HG03060 (cell line): ENCODE results near the gene SOWAHB.

Experiments
- ATAC-seq: cut with Tn5 transposase; IDR thresholded peaks from one replicate; pipeline ENCODE4 v1.9.1; 2021; ENCODE audit warnings: low read depth, moderate number of reproducible peaks; ENCODE audit not compliant: unreplicated experiment

Gene SOWAHB

GRCh38 chr4:76897536-76898384 lies at the start of gene SOWAHB:
TSS of gene SOWAHB (minus strand) at chr4:76898144. CDS start at chr4:76897849, 295 bp downstream.
- ATAC-seq, result no peak

GRCh38 chr4:76947369-76947768 lies 49.4 kb upstream of the SOWAHB start:
- ATAC-seq, result no peak

GRCh38 chr4:76943790-76944189 lies 45.8 kb upstream of the SOWAHB start:
- ATAC-seq, result no peak

- no peak for ATAC-seq
Observed at GRCh38 chr4:76943129-76943620, 45.2 kb upstream of the SOWAHB start.

GRCh38 chr4:76939184-76939583 lies 41.2 kb upstream of the SOWAHB start:
- ATAC-seq, result no peak

- ATAC-seq, result no peak
Observed at GRCh38 chr4:76931576-76932276, 33.8 kb upstream of the SOWAHB start.

GRCh38 chr4:76931087-76931486 lies 33.1 kb upstream of the SOWAHB start:
- ATAC-seq, result no peak

GRCh38 chr4:76930685-76931084 lies 32.7 kb upstream of the SOWAHB start:
- ATAC-seq, result no peak

GRCh38 chr4:76926841-76927240 lies 28.9 kb upstream of the SOWAHB start:
- no peak for ATAC-seq

GRCh38 chr4:76923619-76924357 lies 25.8 kb upstream of the SOWAHB start:
- ATAC-seq, result no peak

- no peak for ATAC-seq
Observed at GRCh38 chr4:76920715-76921114, 22.8 kb upstream of the SOWAHB start.

GRCh38 chr4:76909711-76910110 lies 11.8 kb upstream of the SOWAHB start:
- no peak for ATAC-seq

- ATAC-seq, result no peak
Observed at GRCh38 chr4:76905521-76905920, 7.6 kb upstream of the SOWAHB start.

GRCh38 chr4:76904646-76905190 lies 6.8 kb upstream of the SOWAHB start:
- ATAC-seq, result no peak

GRCh38 chr4:76902233-76902890 lies 4.4 kb upstream of the SOWAHB start:
- no peak for ATAC-seq

GRCh38 chr4:76898949-76899645 lies 1.2 kb upstream of the SOWAHB start:
- ATAC-seq, result no peak

- no peak for ATAC-seq
Observed at GRCh38 chr4:76898385-76898692, 395 bp upstream of the SOWAHB start.

GRCh38 chr4:76896614-76897535 lies 1.1 kb downstream of the SOWAHB start:
- ATAC-seq, result no peak

GRCh38 chr4:76896048-76896447 lies 1.9 kb downstream of the SOWAHB start:
- ATAC-seq, result no peak
